H9 (cell line): ENCODE measurements around the gene ZNF385B. TPM values are rescaled to one million over a fixed set of nuclear protein-coding genes. Genes with fewer than 3 reads are reported as not detected.

ENCODE experiments used
- DNase-seq: peaks from one replicate; pipeline ENCODE4 v3.0.0-alpha.2; 2017
- H2AFZ ChIP-seq: one replicate; pipeline ENCODE4 v1.6.1; 2013; ENCODE audit warnings: mild to moderate bottlenecking, low read length, control low read depth, moderate library complexity
- H2AK5ac ChIP-seq: 2 replicates; pipeline ENCODE4 v1.6.1; 2013; ENCODE audit warnings: low read length, control low read depth, mixed read lengths; ENCODE audit not compliant: insufficient read length
- H2BK120ac ChIP-seq: one replicate; pipeline ENCODE4 v1.6.1; 2013; ENCODE audit warnings: low read depth, mild to moderate bottlenecking, low read length, control low read depth, inconsistent platforms; ENCODE audit not compliant: poor library complexity, severe bottlenecking
- H2BK12ac ChIP-seq: 2 replicates; pipeline ENCODE4 v1.6.1; 2013; ENCODE audit warnings: low read length, control low read depth, mixed read lengths, low read depth; ENCODE audit not compliant: insufficient read length
- H2BK15ac ChIP-seq: 2 replicates; pipeline ENCODE4 v1.6.1; 2013; ENCODE audit warnings: low read depth, low read length, control low read depth
- H2BK20ac ChIP-seq: one replicate; pipeline ENCODE4 v1.6.1; 2013; ENCODE audit warnings: low read depth, mild to moderate bottlenecking, low read length, control low read depth, inconsistent platforms; ENCODE audit not compliant: poor library complexity, severe bottlenecking
- H2BK5ac ChIP-seq: 2 replicates; pipeline ENCODE4 v1.6.1; 2013; ENCODE audit warnings: low read length, control low read depth, mixed read lengths; ENCODE audit not compliant: insufficient read length
- H3K14ac ChIP-seq: 2 replicates; pipeline ENCODE4 v1.6.1; 2013; ENCODE audit warnings: low read length, control low read depth; ENCODE audit not compliant: insufficient read depth
- H3K18ac ChIP-seq: 2 replicates; pipeline ENCODE4 v1.6.1; 2013; ENCODE audit warnings: low read depth, mild to moderate bottlenecking, mixed read lengths, low read length, control low read depth; ENCODE audit not compliant: insufficient read length
- H3K23ac ChIP-seq: 2 replicates; pipeline ENCODE4 v1.6.1; 2013; ENCODE audit warnings: low read length, control low read depth, mixed read lengths, low read depth; ENCODE audit not compliant: insufficient read length
- H3K23me2 ChIP-seq: 2 replicates; pipeline ENCODE4 v1.6.1; 2013; ENCODE audit warnings: low read depth, mild to moderate bottlenecking, mixed read lengths, low read length, control low read depth; ENCODE audit not compliant: insufficient read length, poor library complexity, severe bottlenecking
- H3K27ac ChIP-seq: 2 replicates; pipeline ENCODE4 v1.5.1; 2013; ENCODE audit warnings: low read length, control low read depth, mixed read lengths, low read depth; ENCODE audit not compliant: insufficient read length
- H3K27me3 ChIP-seq: 2 replicates; pipeline ENCODE4 v1.6.1; 2013; ENCODE audit warnings: low read length, control low read depth, inconsistent platforms; ENCODE audit not compliant: insufficient read depth
- H3K4ac ChIP-seq: 2 replicates; pipeline ENCODE4 v1.6.1; 2013; ENCODE audit warnings: low read depth, mild to moderate bottlenecking, control low read depth, inconsistent platforms, low read length, moderate library complexity
- H3K4me1 ChIP-seq: 2 replicates; pipeline ENCODE4 v1.6.1; 2013; ENCODE audit warnings: low read length, control low read depth, inconsistent platforms; ENCODE audit not compliant: insufficient read depth
- H3K4me2 ChIP-seq: 2 replicates; pipeline ENCODE4 v1.6.1; 2013; ENCODE audit warnings: low read length, control low read depth, mixed read lengths; ENCODE audit not compliant: insufficient read length, insufficient read depth
- H3K56ac ChIP-seq: 2 replicates; pipeline ENCODE4 v1.6.1; 2013; ENCODE audit warnings: low read depth, mild to moderate bottlenecking, mixed read lengths, low read length, control low read depth; ENCODE audit not compliant: insufficient read length
- H3K79me1 ChIP-seq: 2 replicates; pipeline ENCODE4 v1.6.1; 2013; ENCODE audit warnings: low read depth, mild to moderate bottlenecking, moderate library complexity, low read length, control low read depth, inconsistent platforms; ENCODE audit not compliant: insufficient read depth, poor library complexity, severe bottlenecking
- H3K79me2 ChIP-seq: 2 replicates; pipeline ENCODE4 v1.6.1; 2013; ENCODE audit warnings: low read length, control low read depth, inconsistent platforms; ENCODE audit not compliant: insufficient read depth
- H3K9ac ChIP-seq: 2 replicates; pipeline ENCODE4 v1.6.1; 2013; ENCODE audit warnings: low read length, control low read depth, mixed read lengths; ENCODE audit not compliant: insufficient read length; ENCODE audit errors: extremely low read depth
- H3K9me3 ChIP-seq: one replicate; pipeline ENCODE4 v1.6.1; 2013; ENCODE audit warnings: low read depth, low read length, inconsistent platforms; ENCODE audit not compliant: control insufficient read depth
- H3T11ph ChIP-seq: one replicate; pipeline ENCODE4 v1.6.1; 2013; ENCODE audit warnings: mild to moderate bottlenecking, low read length, control low read depth, inconsistent platforms
- H4K20me1 ChIP-seq: one replicate; pipeline ENCODE4 v1.6.1; 2013; ENCODE audit not compliant: control insufficient read depth, insufficient read length, insufficient read depth
- H4K5ac ChIP-seq: 2 replicates; pipeline ENCODE4 v1.6.1; 2013; ENCODE audit warnings: low read depth, mild to moderate bottlenecking, mixed read lengths, low read length, control low read depth; ENCODE audit not compliant: insufficient read length
- H4K8ac ChIP-seq: replicated peaks from 2 replicates; pipeline ENCODE4 v1.6.1; 2013; ENCODE audit warnings: low read length, control low read depth, mixed read lengths, low read depth; ENCODE audit not compliant: insufficient read length
- H4K91ac ChIP-seq: 2 replicates; pipeline ENCODE4 v1.6.1; 2013; ENCODE audit warnings: low read depth, mild to moderate bottlenecking, moderate library complexity, mixed read lengths, low read length, control low read depth; ENCODE audit not compliant: insufficient read length
- H3K27ac Mint-ChIP-seq, 3 experiments: 2 replicates in 2 of 3; 3 replicates in 1 of 3; pipeline ENCODE4 v1.8.0; 2020 to 2021; ENCODE audit warnings: mixed read lengths in 3 of 3, mild to moderate bottlenecking in 1 of 3, moderate library complexity in 1 of 3
- H3K27me3 Mint-ChIP-seq: 2 replicates; pipeline ENCODE4 v1.8.0; 2021; ENCODE audit warnings: low read depth, mild to moderate bottlenecking, moderate library complexity, mixed read lengths
- H3K36me3 Mint-ChIP-seq, 3 experiments: 2 replicates in 2 of 3; 3 replicates in 1 of 3; pipeline ENCODE4 v1.8.0; 2020 to 2021; ENCODE audit warnings: low read depth in 3 of 3, mixed read lengths in 3 of 3; ENCODE audit not compliant: insufficient read depth in 1 of 3
- H3K4me1 Mint-ChIP-seq, 2 experiments: 2 replicates each; pipeline ENCODE4 v1.8.0; 2020; ENCODE audit warnings: mixed read lengths in 2 of 2
- H3K4me3 Mint-ChIP-seq, 2 experiments: 2 replicates in 1 of 2; 3 replicates in 1 of 2; pipeline ENCODE4 v1.8.0; 2020 to 2021; ENCODE audit warnings: mild to moderate bottlenecking in 2 of 2, mixed read lengths in 2 of 2, moderate library complexity in 1 of 2
- H3K9me3 Mint-ChIP-seq, 2 experiments: 2 replicates in 1 of 2; 3 replicates in 1 of 2; pipeline ENCODE4 v1.8.0; 2020; ENCODE audit warnings: mild to moderate bottlenecking in 2 of 2, mixed read lengths in 2 of 2, moderate library complexity in 1 of 2
- WGBS: extraction: QIAGEN DNeasy Blood & Tissue Kit; methylation state at CpG from one replicate; pipeline ENCODE4 v1.1.7; 2013; ENCODE audit warnings: missing lambda C conversion rate, low lambda C conversion rate, mixed read lengths; ENCODE audit not compliant: insufficient read length; ENCODE audit errors: extremely low coverage; 5-methylcytosine and 5-hydroxymethylcytosine counted together
- total RNA-seq: library from RNA; stranded (reverse); gene quantifications from 2 replicates; pipeline ENCODE4 v1.2.1, GENCODE V29; 2021
- TF ChIP-seq, protein P1 (sequence below): fragments of 200-600 bp; sonication (generic); conservative IDR thresholded peaks from 3 replicates; pipeline ENCODE4 v1.8.0; 2021; ENCODE audit warnings: antibody characterized with exemption, mild to moderate bottlenecking

Gene ZNF385B
- total RNA-seq, 1 experiment from 2014 or later = 2.1 TPM

- H3K27ac Mint-ChIP-seq = no peak overlapping the region
- WGBS = no CpG with 5 or more reads among the region's 4 CpGs
- H3K4me1 Mint-ChIP-seq = peaks cover 5 to 6% of the 10 kb centered on the region in 2 experiments; a peak in 3 of 4 replicates
- Histone ChIP-seq H3K27me3 (no peaks in the 10 kb centered on the region), H3K23ac (no peak overlapping the region), H2BK12ac (no peak overlapping the region), H2BK15ac (no peak overlapping the region), H3K79me1 (no peaks in the 10 kb centered on the region), H3K4me1 (no peaks in the 10 kb centered on the region), H2AFZ (no peak overlapping the region), H3K14ac (no peak overlapping the region), H4K20me1 (no peaks in the 10 kb centered on the region), H3K56ac (no peak overlapping the region), H2BK20ac (no peak overlapping the region), H2BK5ac (no peak overlapping the region), H4K5ac (no peak overlapping the region), H3K9ac (no peak overlapping the region), H4K8ac (no peak overlapping the region), H3K4ac (no peak overlapping the region), H3K23me2 (no peaks in the 10 kb centered on the region), H2BK120ac (no peak overlapping the region), H3T11ph (no peak overlapping the region), H3K9me3 (no peaks in the 10 kb centered on the region), H2AK5ac (no peak overlapping the region), H4K91ac (no peak overlapping the region), H3K79me2 (no peaks in the 10 kb centered on the region), H3K27ac (no peak overlapping the region), H3K4me2 (no peak overlapping the region), H3K18ac (no peak overlapping the region)
- peak; percentile 59 for DNase-seq
- no peaks in the 10 kb centered on the region for H3K27me3 Mint-ChIP-seq
- no peaks in the 10 kb centered on the region for H3K9me3 Mint-ChIP-seq
- H3K36me3 Mint-ChIP-seq = no peaks in the 10 kb centered on the region
- TF ChIP-seq, protein P1, sequence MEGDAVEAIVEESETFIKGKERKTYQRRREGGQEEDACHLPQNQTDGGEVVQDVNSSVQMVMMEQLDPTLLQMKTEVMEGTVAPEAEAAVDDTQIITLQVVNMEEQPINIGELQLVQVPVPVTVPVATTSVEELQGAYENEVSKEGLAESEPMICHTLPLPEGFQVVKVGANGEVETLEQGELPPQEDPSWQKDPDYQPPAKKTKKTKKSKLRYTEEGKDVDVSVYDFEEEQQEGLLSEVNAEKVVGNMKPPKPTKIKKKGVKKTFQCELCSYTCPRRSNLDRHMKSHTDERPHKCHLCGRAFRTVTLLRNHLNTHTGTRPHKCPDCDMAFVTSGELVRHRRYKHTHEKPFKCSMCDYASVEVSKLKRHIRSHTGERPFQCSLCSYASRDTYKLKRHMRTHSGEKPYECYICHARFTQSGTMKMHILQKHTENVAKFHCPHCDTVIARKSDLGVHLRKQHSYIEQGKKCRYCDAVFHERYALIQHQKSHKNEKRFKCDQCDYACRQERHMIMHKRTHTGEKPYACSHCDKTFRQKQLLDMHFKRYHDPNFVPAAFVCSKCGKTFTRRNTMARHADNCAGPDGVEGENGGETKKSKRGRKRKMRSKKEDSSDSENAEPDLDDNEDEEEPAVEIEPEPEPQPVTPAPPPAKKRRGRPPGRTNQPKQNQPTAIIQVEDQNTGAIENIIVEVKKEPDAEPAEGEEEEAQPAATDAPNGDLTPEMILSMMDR = peak; percentile 78
- H3K4me3 Mint-ChIP-seq = no peak overlapping the region
Observed at GRCh38 chr2:179842498-179843153, 18.8 kb downstream of the ZNF385B start.
